Transverse colon (tissue), 4 donors: ENCODE measurements around the gene IGLL5.
"Not testable (repeated sequence)": the region's sequence is repeated elsewhere in the genome, so short reads cannot be mapped to it uniquely, and the experiment has no call there.

ENCODE experiments used
- CTCF ChIP-seq, 5 experiments: fragments of 200-600 bp in 3 of 5; fragments of 450-650 bp in 2 of 5; sonication (generic) in 3 of 5; IDR thresholded peaks; 1 replicate in 2 of 5; 2 replicates in 3 of 5; pipeline ENCODE4 v1.5.1; 2016 to 2017; ENCODE audit warnings: antibody characterized with exemption in 5 of 5, inconsistent platforms in 3 of 5, mild to moderate bottlenecking in 2 of 5, moderate library complexity in 1 of 5
- POLR2AphosphoS5 ChIP-seq, 3 donors: sonication (generic); formaldehyde crosslinking; IDR thresholded peaks; one replicate each; pipeline ENCODE4 v1.6.1; 2016; ENCODE audit warnings: antibody characterized with exemption in 3 of 3

- TF ChIP-seq CTCF, POLR2AphosphoS5 (IDR thresholded peaks at IDR 0.05): not testable (repeated sequence)
Measured at GRCh38 chr22:22898411-22898950, 10.9 kb downstream of the IGLL5 start.
